GM19043 (cell line): ENCODE measurements around the gene TTC7B.

Source experiments
- ATAC-seq: cut with Tn5 transposase; IDR thresholded peaks from one replicate; pipeline ENCODE4 v1.9.1; 2021; ENCODE audit warnings: low read depth; ENCODE audit not compliant: unreplicated experiment

The TTC7B gene

DNA sequence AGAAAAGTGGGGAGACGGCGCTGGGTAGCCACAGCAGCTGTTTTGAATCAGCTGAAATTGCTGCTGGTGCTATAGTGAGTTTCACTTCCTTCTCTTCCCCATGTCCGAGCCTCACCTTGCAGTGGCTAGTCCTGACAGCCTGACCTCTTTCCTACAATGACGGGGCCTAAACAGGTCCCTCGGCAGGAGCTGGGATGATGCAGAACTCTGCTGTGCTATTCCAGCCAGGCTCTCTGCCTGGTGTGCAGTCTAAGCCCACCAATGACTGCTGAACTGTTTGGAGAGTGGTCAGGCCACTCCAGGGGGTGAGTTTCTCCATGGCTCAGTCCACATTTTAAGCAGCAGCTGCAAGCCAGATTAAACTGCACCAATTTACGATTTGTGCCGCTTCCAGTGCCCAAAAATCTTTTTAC is 207.3 kb downstream of the TTC7B start:
- no peak for ATAC-seq

DNA sequence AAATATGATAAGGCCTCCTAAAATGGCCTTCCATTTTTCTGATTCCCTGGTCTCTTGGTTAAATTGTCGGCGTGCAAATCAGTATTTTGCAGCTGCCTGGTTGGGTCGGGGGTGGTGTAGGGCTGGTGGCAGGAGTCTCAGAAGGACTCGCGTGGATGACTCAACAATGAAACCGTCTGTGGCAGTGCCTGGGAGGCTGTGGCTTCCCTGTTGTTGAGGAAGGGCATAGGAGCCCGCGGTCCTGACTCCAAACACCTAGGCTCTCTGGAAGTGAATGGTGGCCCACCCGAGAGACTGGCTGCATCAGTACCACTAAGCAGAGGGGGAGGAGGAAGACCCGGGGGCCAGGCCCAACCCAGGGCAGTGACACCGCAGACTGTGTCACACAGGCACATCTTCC is 207.9 kb downstream of the TTC7B start:
- no peak for ATAC-seq

- ATAC-seq = no peak
These were observed 209.1 kb downstream of the TTC7B start for GRCh38 chr14:90607141-90607540.

- ATAC-seq = no peak
These were observed 209.8 kb downstream of the TTC7B start for GRCh38 chr14:90606434-90606833.

- ATAC-seq = no peak
These were observed 210.8 kb downstream of the TTC7B start for GRCh38 chr14:90605430-90605829.

DNA sequence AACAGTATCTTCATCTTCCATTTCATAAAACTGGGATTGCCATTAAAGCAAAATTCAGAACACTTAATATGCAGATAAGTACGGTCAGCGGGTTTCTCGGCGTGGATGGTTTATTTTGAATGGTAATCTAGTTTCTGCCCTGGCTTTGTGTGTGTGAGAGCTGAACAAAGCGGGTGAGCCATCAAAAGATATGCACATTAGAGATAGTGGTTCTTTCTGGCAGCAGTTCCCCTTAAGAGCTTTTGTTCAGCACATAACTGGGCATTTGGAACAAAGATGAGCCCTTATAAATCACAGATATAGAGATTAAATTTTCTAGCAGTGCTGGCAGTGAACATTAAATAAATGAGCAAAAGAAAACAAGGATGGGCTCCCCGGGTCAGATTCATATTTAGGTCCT is 211.9 kb downstream of the TTC7B start:
- ATAC-seq = no peak

DNA sequence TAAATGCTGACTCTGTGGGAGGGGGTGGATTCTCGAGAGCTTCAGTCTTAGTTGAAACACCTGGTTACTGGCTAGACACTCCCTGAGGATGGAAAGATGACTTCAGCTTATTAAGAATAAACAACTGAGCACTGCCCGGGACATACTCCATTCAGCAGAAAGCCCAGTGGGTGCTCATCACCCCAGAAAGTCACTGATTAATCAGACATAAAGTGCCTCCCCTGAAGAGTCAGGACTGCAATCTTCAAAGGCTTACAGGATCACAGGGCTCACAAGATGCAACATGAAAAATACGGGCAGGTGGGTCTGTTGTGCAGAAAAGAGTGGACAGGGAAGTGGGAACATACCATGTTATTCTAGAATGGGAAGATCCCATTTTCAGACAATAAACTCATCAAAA is 212.4 kb downstream of the TTC7B start:
- ATAC-seq = no peak

DNA sequence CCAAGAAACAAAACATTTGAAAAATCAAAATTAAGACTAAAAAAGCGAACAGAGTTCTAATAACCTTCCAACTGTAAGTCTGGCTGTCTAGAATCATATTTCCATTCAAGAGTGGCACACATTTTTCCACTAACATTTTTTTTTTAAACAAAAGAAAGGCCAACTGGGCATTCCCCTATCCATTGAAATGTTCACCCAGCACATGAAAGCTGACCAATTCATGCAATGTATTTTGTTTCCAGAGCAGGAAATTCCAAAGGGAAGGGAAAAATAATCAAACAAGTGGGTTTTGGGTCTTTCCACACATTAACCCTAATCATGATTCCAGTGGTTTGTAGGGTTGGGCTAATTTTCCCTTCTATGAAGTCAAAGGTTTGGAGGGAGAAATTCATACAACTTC is 212.9 kb downstream of the TTC7B start:
- ATAC-seq = no peak

DNA sequence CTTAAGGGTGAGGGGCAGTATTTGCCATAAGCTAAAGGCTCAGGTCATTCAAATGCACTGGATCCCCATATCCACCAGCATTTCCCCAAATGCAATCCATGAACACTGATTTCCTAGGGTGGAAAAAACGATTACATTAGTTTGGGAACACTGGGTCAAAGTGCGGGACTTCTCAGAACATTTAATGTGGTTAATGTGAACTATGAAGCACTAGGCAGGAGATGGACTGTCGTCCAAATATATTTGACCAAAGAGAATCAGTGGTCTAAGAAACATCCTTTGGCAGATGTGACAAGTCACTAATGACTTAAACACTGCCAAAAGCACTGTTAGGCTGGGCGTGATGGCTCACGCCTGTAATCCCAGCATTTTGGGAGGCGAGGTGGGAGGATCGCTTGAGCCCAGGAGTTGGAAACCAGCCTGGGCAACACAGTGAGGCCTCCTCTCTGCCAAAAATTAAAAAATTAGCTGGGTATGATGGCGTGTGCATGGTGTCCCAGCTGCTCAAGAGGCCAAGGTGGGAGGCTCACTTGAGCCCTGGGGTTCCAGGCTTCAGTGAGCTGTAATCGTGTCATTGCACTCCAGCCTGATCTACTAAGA is 214.0 kb downstream of the TTC7B start:
- ATAC-seq = no peak

DNA sequence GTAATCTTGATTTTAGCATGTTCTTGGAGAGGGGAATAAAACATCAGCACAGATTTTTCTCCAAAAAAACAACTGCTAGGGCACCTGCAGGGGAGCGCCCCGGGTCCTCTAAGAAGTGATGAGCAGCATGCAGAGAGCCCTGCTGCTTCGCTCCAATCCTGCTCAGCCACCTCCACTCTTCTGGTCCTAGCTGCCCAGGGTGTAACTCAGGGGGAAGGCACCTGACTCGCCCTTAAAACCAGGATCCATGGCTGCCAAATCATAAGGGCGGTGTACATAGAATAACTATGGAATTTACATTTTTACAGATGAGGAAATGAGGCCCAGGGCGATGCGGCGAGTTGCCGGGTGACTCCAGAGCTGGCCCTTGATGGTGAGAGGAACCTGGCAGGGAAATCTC is 214.7 kb downstream of the TTC7B start:
- no peak for ATAC-seq

- ATAC-seq = no peak
These were observed 215.6 kb downstream of the TTC7B start for GRCh38 chr14:90600619-90601018.

DNA sequence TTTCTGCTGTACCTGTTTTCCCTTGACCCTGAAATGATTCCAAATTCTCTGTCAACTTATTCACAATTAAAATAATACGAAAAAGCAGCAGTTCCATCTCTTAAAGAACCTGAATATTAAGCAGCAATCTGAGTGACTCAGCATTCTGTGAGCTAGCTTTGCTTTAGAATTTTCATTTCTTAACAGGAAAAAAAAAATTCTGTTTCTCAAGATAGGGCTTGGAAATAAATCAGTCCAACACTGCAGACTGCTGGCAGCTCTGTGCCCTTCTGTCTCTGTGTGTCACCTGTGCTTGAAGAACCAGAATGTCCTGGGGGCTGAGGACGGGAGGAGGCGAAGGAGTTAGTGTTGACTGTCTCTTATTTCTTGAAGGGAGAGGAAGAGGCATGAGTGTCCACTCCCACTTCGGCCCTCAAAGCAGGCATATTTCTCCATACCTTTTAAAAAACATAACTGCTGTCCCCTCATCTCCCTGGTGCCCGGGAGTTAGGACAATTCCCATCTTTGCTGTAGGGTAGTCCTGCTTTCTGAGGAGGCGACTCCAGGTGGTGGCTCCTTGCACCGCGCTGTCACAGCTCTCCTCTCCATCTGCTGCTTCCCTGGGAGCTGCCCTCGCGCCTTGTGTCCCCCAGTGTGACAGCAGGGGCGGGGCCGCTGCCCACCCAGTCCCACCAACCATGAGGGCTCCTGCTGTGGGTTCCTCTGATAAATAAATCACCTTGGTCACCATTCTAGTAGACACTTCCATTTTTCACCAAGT is 216.3 kb downstream of the TTC7B start:
- no peak for ATAC-seq

- ATAC-seq = no peak
These were observed 216.9 kb downstream of the TTC7B start for GRCh38 chr14:90599339-90599738.

DNA sequence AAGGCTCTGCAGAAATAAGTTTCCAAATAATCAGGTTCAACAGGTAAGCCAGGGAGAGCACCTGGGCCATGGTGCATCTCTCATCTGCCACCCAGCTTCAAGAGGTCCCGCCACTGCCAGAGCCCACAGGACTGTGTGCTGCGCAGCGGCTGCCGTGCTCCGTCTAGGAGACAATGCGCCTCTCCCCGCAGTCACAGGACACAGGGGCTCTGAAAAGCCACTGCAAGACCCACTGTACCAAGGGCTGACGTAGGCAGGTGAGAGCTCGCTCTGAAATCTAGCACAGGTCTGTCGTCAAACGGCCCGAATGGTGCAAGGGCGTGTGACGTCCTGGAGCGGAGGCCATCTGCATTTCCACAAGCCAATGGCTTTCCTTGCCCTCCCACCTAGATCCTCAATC is 218.3 kb downstream of the TTC7B start:
- ATAC-seq = no peak

- no peak for ATAC-seq
These were observed 219.5 kb downstream of the TTC7B start for GRCh38 chr14:90596733-90597132.

DNA sequence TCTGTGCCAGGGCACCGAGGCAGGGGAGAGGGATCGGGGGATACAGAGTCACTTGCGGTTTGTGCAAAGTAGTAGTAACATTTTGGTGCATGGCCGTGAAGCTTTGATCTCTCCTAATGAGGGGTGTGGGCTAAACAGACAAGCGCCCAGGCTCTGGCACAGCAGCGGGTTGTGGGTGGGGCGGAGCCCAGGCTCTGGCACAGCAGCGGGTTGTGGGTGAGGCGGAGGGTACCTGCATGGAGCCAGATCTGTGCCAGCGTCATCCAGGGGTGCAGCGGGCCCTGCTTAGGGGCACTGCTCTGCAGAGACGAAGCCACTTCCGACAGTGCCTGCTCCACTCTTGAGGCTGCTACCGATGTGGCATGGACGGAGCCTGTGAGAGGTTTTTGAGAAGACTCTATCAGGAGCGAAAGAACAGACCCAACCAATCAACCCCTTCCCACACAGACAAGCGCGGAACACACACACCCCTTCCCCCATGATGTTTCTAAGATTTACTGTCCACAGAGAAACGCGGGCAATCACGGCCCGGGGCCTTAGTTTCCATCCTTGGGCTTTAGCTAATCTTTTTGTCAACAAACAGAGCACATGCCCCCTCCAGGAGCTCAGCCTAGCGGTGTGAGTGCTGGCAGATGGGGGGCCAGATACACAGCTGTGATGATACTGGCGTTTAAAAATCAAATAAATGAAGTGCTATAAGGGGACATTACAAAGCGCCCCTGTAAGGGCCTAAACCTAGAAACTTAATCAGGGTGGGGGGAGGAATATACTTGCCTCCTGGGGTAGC is 222.8 kb downstream of the TTC7B start:
- ATAC-seq = no peak

DNA sequence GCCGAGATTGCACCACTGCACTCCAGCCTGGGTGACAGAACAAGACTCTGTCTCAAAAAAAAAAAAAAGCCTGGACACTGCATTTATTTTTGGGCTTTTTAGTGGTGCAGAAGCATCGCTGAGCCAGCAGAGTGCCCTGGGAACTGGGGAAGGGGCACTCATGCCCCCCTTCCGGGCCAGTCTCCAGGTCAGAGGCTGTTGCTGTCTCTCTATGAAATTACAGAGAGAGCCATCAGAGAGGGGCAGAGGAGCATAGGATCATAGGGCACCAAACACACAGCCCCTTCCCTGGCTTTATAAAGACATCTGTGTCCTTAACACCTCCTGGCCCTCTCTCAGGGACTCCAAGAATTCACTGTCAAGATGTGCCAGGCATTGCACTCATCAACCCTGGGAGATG is 223.6 kb downstream of the TTC7B start:
- no peak for ATAC-seq

DNA sequence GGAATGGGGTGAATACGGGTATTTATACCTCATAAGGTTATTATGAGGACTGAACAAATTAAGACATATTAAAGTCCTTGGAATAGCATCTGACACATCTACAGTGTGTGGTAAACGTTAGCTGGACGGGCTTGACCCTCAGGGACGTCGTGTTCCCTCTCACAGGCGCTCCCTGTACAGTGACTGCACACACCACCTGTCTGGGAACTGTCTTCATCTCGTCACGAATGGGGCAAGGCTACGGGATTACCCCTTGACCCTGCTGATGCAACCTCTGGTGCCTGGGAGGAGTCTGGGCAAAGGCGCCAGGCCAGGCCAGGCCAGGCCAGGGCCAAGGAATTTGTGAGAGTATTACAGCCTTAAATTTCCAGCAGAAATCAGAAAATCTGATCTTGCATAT is 228.3 kb downstream of the TTC7B start:
- ATAC-seq = no peak

- ATAC-seq = no peak
These were observed 228.8 kb downstream of the TTC7B start for GRCh38 chr14:90587252-90587910.

DNA sequence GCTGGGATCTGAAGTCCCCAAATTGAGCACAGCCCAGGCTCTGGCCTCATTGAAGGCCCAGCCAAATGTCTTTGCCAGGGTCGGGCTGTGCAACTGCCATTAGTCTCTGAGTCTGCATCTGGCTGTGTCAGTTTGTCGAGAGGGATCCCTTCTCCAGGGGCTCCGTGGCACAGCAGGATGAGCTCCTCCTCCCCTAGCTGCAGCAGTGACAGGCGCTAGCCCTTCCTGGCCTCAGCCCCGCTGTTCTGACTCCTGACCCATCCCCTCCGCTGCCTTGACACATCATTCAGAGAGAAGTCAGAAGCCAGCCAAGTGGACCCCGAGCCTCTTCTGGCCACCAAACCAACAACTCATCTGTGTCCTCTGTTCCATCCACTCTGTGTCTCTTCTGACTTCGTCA is 231.1 kb downstream of the TTC7B start:
- ATAC-seq = no peak

GRCh38 chr14:90583916-90584605 is 232.2 kb downstream of the TTC7B start:
- no peak for ATAC-seq
